Measurements from ENCODE around the gene CFAP100. TPM values are rescaled to one million over a fixed set of nuclear protein-coding genes. Genes with fewer than 3 reads are reported as not detected.

The CFAP100 gene
- total RNA-seq, 1 experiment from 2014 or later, result not detected

GRCh38 chr3:126446301-126446700 lies 51.6 kb downstream of the CFAP100 start:
- intact Hi-C loops (cut with micrococcal nuclease; ENCODE audit: unreplicated experiment), result no loop called here
- no TSS peak for BruUV-seq (replicated peaks)

DNA sequence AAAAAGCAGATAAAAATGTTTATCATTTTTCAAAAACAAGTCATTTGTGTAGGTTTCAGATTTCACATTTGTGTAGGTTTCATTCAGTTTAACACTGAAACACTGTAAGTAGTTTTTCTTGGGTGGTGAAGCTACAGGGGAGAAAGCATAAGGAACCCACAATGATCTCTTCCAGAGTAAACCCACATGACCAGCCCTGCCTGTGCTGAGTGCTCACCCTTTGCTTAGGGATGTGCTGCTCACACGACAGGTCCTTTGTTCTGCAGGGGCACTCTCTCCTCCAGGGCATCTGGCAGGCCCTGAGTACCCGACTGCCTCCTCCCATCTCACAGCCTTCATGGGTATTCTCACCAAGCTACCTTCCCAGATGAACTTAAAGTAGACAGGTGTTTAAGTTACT lies 52.1 kb downstream of the CFAP100 start:
- Mint-ChIP-seq H3K4me3 (ENCODE audit: low read depth, unreplicated experiment) (no peak overlapping the region), H3K9me3 (ENCODE audit: low read depth, unreplicated experiment) (no peaks in the 10 kb centered on the region), H3K36me3 (ENCODE audit: insufficient read depth, unreplicated experiment) (peaks cover 36% of the 10 kb centered on the region), H3K4me1 (ENCODE audit: low read depth, unreplicated experiment) (peaks cover 10% of the 10 kb centered on the region), H3K27ac (ENCODE audit: unreplicated experiment) (no peak overlapping the region), H3K27me3 (ENCODE audit: unreplicated experiment) (no peaks in the 10 kb centered on the region)
- BruUV-seq (replicated peaks), result no TSS peak
- TF ChIP-seq, protein P1, sequence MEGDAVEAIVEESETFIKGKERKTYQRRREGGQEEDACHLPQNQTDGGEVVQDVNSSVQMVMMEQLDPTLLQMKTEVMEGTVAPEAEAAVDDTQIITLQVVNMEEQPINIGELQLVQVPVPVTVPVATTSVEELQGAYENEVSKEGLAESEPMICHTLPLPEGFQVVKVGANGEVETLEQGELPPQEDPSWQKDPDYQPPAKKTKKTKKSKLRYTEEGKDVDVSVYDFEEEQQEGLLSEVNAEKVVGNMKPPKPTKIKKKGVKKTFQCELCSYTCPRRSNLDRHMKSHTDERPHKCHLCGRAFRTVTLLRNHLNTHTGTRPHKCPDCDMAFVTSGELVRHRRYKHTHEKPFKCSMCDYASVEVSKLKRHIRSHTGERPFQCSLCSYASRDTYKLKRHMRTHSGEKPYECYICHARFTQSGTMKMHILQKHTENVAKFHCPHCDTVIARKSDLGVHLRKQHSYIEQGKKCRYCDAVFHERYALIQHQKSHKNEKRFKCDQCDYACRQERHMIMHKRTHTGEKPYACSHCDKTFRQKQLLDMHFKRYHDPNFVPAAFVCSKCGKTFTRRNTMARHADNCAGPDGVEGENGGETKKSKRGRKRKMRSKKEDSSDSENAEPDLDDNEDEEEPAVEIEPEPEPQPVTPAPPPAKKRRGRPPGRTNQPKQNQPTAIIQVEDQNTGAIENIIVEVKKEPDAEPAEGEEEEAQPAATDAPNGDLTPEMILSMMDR (IDR thresholded peaks at IDR 0.05; ENCODE audit: unreplicated experiment), result no peak
- no peak for DNase-seq
- intact Hi-C loops (cut with micrococcal nuclease; ENCODE audit: unreplicated experiment), result no loop called here
- CTCF ChIA-PET, result interaction anchor here (0.5 kb wide), 1 partner anchor 268 kb away, joined by 7 read pairs; no protein-coding TSS in a partner anchor

More at GRCh38 chr3:126446301-126446700, 51.6 kb downstream of the CFAP100 start:
- no peak overlapping the region for H3K4me3 Mint-ChIP-seq (ENCODE audit: low read depth, unreplicated experiment)
- no peaks in the 10 kb centered on the region for H3K9me3 Mint-ChIP-seq (ENCODE audit: low read depth, unreplicated experiment)
- H3K4me1 Mint-ChIP-seq (ENCODE audit: low read depth, unreplicated experiment), result peaks cover 10% of the 10 kb centered on the region
- no peak for DNase-seq
- CTCF ChIA-PET, result no interaction called here
- H3K36me3 Mint-ChIP-seq (ENCODE audit: insufficient read depth, unreplicated experiment), result peaks cover 35% of the 10 kb centered on the region
- TF ChIP-seq, protein P1 (IDR thresholded peaks at IDR 0.05; ENCODE audit: unreplicated experiment), result no peak
- H3K27ac Mint-ChIP-seq (ENCODE audit: unreplicated experiment), result no peak overlapping the region
- no peaks in the 10 kb centered on the region for H3K27me3 Mint-ChIP-seq (ENCODE audit: unreplicated experiment)

GRCh38 chr3:126447456-126448106 lies 52.9 kb downstream of the CFAP100 start:
- TF ChIP-seq, protein P1 (IDR thresholded peaks at IDR 0.05; ENCODE audit: unreplicated experiment), result no peak
- BruUV-seq (replicated peaks), result no TSS peak
- intact Hi-C loops (cut with micrococcal nuclease; ENCODE audit: unreplicated experiment), result no loop called here
- Mint-ChIP-seq H3K27me3 (ENCODE audit: unreplicated experiment) (no peaks in the 10 kb centered on the region), H3K27ac (ENCODE audit: unreplicated experiment) (no peak overlapping the region), H3K4me1 (ENCODE audit: low read depth, unreplicated experiment) (peaks cover 10% of the 10 kb centered on the region), H3K9me3 (ENCODE audit: low read depth, unreplicated experiment) (no peaks in the 10 kb centered on the region), H3K4me3 (ENCODE audit: low read depth, unreplicated experiment) (no peak overlapping the region), H3K36me3 (ENCODE audit: insufficient read depth, unreplicated experiment) (peaks cover 38% of the 10 kb centered on the region)
- CTCF ChIA-PET, result interaction anchor here (1.0 kb wide), 1 partner anchor 13 kb away, joined by 3 read pairs; no protein-coding TSS in a partner anchor
- DNase-seq, result no peak

DNA sequence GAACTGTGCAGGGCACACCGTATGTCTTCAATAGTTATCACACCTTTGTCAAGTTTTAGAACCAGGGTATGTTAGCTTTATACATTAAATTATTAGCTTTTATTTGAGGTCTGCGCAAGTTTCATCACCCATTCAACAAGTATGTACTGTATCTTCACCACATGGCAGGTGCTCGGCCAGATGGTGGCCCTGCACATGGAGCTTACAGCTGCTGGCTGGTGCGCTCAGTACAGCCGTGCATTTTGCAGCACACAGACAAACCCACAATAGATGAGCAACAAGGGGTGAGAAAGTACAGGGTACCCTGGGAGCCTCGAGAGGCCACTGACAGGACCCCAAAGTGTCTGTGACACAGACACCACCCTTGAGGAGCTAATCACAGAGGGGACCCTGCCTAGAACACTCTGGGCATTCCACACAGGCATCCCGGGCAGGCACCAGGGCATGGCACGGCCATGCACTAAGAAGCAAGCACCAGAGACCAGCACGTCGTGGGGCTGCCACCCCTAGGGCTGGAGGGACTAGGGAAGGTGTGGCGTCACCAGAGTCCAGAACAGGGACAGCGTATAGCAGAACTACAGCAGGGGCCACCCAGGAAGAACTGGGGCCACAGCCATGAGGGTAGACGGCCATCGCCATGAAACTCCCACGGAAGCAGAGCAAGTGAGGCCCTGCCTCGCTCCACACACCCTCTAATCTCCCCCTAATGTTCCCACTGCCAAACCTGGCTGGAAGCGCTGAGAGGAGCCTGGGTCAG lies 53.6 kb downstream of the CFAP100 start:
- no peak overlapping the region for H3K27ac Mint-ChIP-seq (ENCODE audit: unreplicated experiment)

More for the DNA sequence above, 53.6 kb downstream of the CFAP100 start:
- Mint-ChIP-seq H3K4me1 (ENCODE audit: low read depth, unreplicated experiment) (peaks cover 10% of the 10 kb centered on the region), H3K4me3 (ENCODE audit: low read depth, unreplicated experiment) (no peak overlapping the region), H3K9me3 (ENCODE audit: low read depth, unreplicated experiment) (no peaks in the 10 kb centered on the region), H3K27me3 (ENCODE audit: unreplicated experiment) (no peaks in the 10 kb centered on the region), H3K36me3 (ENCODE audit: insufficient read depth, unreplicated experiment) (peaks cover 42% of the 10 kb centered on the region)
- TF ChIP-seq, protein P1 (IDR thresholded peaks at IDR 0.05; ENCODE audit: unreplicated experiment), result no peak
- DNase-seq, result no peak
- BruUV-seq (replicated peaks), result no TSS peak
- intact Hi-C loops (cut with micrococcal nuclease; ENCODE audit: unreplicated experiment), result no loop called here
- CTCF ChIA-PET, result interaction anchor here (1.0 kb wide), 1 partner anchor 12 kb away, joined by 3 read pairs; no protein-coding TSS in a partner anchor

All from Calu3 (cell line).